HG03342 (cell line): ENCODE data around the gene POGZ.

Source experiments
- ATAC-seq: cut with Tn5 transposase; IDR thresholded peaks from one replicate; pipeline ENCODE4 v1.9.1; 2021; ENCODE audit warnings: mild to moderate bottlenecking, moderate library complexity; ENCODE audit not compliant: unreplicated experiment

Gene POGZ, protein sequence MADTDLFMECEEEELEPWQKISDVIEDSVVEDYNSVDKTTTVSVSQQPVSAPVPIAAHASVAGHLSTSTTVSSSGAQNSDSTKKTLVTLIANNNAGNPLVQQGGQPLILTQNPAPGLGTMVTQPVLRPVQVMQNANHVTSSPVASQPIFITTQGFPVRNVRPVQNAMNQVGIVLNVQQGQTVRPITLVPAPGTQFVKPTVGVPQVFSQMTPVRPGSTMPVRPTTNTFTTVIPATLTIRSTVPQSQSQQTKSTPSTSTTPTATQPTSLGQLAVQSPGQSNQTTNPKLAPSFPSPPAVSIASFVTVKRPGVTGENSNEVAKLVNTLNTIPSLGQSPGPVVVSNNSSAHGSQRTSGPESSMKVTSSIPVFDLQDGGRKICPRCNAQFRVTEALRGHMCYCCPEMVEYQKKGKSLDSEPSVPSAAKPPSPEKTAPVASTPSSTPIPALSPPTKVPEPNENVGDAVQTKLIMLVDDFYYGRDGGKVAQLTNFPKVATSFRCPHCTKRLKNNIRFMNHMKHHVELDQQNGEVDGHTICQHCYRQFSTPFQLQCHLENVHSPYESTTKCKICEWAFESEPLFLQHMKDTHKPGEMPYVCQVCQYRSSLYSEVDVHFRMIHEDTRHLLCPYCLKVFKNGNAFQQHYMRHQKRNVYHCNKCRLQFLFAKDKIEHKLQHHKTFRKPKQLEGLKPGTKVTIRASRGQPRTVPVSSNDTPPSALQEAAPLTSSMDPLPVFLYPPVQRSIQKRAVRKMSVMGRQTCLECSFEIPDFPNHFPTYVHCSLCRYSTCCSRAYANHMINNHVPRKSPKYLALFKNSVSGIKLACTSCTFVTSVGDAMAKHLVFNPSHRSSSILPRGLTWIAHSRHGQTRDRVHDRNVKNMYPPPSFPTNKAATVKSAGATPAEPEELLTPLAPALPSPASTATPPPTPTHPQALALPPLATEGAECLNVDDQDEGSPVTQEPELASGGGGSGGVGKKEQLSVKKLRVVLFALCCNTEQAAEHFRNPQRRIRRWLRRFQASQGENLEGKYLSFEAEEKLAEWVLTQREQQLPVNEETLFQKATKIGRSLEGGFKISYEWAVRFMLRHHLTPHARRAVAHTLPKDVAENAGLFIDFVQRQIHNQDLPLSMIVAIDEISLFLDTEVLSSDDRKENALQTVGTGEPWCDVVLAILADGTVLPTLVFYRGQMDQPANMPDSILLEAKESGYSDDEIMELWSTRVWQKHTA (N-terminal part only)

DNA sequence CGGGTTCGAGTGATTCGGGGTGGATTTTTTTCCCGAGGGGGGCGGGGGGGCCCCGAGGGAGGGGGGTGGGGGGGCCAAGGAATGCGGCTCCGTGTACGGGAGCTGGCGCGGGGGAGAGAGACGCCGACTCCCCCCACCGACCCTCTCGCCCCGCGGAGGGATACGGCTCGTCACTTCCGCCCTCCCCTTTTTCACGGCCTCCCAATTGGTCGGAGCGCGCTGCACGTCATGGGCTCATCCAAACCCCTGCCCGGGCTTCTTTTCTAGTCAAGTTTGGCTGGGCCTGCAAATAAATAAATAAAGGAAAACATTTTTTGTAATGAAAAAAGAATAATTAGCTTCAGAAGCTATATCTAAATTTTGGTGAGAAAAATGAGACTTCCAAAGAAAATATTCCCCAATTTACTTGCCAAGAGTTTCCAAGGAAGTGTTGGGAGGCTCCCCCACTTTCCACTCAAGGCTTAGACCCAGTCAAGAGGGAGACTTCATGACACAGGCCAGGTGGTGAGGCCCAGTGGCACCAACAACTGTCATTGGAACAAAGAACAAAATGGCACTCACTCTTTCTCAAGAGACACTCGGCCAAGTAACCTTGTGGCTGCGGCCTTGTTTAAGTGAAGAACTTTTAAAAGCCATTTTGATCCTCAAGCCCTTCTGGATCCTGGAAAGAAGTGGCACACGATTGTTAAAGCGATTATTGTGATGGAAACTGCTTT, at the start of gene POGZ:
TSS of gene POGZ (minus strand) at position 164 of the 716 bp plus-strand sequence. CDS start 17,290 bp downstream, outside the sequence.
- peak; percentile 69 for ATAC-seq

DNA sequence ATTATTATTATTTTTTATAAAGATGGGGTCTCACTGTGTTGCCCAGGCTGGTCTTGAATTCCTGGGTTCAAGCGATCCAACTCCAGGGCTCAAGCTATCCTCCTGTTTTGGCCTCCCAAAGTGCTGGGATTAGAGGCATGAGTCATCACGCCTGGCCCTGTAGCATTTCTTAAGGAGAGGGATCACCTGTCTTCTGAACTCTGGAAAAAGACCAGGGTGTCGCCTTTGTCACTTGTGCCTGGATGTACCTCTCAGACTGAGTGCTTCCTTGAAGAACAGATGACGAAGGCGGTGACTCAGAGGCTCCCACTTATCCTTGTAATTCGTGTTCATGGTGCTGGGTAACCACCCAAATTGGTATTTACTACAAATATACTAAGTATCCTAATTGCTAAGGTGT, 49.5 kb upstream of the POGZ start:
- no peak for ATAC-seq

DNA sequence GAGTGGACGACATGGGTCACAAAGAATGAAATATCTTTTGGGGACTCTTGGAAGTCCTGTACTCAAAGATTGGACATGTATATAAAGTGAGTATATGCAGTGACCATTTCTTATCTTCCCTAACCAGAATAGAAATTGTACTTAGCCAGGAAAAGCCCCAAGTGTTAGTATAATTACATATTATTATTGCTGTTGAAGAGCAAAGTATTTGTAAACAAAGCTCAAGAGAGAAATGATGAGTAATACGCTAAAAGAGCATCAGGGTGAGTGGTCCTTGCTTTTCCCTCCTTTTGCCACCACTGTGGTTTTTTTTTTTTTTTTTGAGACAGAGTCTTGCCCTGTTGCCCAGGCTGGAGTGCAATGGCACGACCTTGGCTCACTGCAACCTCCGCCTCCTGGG, 45.5 kb upstream of the POGZ start:
- ATAC-seq = no peak

DNA sequence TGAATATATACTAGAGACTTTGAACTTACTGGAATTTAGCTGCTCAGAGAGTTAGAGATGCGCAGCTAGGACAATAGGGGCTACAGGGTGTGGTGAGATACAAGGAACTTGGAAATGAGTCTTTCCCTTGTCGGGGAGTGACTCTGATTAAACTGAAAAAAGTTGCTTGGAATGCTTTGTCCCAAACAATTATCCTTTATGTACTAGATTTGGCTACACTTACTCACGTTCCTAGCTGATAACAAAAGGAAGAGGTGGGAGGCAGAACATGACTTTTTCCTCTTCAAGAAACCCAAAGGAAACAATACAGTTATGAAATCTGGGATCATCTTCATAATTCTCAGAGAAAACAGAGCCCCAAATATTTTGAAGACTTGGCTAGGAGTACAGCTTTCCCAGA, 45.0 kb upstream of the POGZ start:
- ATAC-seq = no peak

DNA sequence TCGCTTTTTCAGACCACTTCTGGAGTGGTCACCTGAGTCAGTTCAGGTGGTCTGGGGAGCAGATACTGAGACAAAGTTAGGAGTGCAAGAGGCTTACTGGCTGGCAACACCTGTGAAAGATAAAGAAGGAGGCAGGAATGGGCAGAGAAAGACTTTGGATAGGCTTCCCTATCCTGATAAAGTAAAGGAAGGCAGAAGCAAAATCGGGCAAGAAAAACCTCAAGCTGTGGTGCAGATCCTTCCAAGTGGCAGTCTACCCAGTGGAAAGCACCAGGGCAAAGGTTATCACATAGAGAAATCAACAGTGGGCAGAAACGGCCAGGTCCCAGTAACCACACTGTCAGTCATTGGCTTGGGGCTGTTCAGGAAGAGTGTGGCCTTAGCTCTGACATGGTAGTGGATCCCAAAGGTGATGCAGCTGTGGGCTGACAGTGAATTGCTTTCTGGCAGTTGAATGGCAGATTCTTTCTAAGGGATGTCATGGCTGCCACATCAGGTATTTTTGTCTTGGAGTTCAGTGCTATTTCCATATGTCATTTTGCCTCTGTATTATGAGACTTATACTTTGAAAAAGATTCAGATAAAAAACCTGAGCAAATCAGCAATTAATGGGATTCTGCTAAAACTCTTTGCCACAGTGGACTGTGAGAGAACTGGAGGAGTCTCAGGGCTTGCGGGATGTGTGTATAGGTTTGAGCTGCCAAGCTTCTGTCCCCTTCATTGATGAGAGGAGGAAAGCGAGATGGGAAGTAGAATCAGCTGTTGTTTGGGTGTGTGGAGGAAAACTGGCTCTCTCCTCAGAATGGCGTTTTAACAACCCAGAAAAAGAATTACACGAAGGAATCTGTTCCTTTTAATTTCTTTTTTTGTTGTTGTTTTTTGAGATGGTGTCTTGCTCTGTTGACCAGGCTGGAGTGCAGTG, 43.8 kb upstream of the POGZ start:
- ATAC-seq = no peak

DNA sequence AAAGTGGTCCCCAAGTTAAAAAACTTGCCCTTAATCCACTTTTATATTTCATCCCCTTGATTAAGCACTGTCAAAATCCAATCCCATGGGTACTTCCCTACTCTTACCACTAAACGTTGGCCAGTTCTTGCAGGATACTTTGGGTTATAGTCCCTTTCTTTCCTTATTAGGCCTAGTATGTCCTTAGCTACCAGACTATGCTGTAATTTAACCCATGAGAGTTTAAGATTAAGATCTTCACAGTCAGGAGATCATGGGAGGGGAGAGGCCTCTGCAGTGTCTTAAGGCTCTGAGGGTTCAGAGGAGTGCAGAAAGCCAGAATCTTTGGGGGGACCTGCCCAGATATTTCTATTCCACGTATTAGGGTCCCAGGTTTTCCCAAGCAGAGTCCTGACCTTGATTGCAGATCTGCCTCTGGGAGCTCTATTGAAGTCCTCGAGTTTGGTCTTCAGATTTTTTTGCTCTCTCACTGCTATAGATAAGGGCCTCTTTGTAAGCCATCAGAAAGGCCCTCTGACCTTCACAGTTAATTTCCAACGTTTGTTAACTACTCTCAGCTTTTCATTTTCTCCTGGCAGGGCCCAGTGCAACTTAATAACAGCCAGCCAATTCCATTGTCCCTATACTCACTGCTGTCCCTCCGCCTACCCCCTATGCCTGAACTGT, 42.9 kb upstream of the POGZ start:
- no peak for ATAC-seq

DNA sequence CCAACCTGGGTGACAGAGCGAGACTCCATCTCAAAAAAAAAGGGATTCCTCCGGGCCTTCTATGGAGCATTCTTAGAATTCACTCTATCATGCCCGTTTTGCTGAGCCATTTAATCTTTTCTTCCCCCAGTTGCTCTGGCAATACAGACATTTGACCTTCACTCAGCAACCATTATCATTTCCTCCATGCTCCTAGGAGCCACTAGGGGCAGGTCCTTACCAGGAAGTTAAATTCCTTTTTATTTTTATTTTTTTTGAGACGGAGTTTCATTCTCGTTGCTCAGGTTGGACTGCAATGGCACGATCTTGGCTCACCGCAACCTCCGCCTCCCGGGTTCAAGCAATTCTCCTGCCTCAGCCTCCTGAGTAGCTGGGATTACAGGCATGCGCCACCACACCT, 42.2 kb upstream of the POGZ start:
- ATAC-seq = no peak

DNA sequence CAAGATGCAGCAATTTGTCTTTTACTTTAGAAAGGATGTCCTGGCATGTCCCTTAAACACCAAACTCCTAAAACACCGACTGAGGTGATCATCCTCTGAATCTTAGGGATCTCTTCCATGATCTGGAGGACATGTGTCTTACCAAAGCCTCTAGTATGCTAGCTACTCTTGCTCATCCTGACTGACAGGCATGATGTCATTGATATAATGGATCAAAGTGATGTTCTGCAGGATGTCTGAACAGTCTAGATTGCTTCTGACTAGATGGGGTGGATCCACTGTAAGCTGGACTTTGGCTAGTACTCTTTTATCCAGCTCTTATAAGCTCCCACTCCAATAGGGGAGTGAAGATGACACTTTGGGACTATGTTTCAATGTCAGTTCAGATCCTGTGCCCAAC, 40.6 kb upstream of the POGZ start:
- no peak for ATAC-seq

DNA sequence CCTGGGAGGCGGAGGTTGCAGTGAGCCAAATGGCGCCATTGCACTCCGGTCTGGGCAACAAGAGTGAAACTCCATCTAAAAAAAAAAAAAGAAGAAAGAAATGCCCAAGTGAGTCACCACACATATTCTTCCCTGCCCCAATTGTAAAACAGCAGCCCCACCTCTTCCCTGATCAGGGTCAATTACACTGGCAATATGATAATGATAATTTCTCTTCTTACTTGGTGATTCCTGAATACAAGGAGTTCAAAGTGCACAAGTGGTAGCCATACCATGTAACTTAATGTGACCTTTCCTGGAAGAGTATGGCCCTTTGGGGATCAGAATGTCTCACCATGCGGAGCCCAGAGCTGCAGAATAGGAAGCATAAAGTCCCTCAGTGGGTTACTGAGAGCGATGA, 40.1 kb upstream of the POGZ start:
- ATAC-seq = no peak

DNA sequence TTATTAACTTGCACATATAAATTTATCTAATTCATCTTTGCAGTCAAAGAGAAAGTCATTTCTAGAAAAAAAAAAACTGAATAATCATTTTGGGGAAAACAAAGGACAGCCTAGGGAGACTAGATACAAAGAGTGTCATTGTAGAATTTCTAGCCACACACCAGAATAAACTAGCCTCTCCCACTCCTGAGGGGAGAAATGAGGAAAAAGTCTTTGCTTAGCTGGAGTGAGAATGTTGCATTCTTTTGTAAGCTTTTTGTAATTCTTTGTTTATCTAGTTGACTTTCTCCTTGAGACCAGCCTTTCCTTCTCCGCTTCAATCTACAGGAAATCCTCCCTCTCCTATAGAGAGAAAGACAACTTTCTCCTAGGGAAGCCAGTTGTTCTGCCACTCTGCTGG, 36.0 kb upstream of the POGZ start:
- no peak for ATAC-seq

DNA sequence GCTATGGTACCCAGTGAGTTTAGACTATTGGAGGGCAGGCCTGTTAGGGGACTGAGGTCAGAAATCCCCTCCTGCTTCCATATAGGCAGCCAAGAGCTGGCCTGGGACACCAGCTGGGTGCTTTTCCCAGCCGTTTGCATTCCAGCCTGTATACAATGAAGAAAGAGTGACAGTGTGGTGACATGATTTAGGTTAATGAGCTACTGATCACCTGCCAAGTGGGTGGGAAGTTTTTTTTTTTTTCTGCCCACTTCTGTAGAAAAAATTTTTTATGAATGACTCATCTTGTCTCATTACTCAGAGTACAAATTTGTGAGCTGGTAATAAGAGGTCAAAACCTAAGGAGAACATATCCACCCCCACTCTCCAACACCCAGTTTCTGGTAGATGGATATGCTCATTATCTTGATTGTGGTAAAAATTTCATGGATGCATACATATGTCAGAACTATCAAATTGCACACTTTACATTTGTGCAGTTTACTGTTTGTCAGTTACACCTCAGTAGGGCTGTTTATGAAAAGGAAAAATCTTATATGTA, 35.5 kb upstream of the POGZ start:
- no peak for ATAC-seq

DNA sequence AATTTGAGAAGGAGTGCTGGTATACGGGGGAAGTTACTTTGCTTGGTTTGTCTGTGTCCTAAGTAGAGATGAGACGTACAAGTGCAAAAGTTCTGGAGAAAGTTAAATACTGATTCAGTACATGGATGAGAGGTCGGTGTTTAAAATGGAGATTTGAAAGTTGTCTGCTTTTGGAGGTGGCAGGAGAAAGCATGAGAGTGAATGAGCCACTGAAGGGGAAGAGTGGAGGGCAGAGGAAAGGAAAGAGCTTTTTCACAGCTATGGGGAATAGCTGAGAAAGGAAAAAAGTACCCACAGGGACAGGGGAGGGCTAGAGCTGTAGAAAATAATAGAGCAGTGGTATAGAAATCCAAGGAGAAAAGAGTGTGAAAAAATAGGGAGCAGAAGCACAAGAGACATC, 33.7 kb upstream of the POGZ start:
- ATAC-seq = no peak

DNA sequence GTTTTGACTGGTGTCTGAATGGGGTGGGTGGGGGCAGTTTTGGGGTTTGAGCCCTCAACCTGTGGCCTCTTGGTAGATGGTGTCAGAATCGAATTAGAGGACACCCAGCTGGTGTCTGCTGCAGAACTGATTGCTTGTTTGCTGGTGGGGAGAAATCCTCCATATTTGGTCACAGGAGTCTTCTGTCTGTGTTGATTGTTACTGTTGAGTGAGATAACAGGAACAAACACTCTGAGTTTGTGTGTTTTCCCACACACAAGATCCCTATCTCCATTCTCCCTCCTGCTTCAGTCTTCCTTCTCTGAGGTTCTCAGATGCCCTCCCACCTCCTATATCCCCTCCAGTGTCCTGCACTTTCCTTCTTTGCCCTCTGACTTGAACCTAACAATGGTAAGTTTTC, 32.8 kb upstream of the POGZ start:
- ATAC-seq = no peak

DNA sequence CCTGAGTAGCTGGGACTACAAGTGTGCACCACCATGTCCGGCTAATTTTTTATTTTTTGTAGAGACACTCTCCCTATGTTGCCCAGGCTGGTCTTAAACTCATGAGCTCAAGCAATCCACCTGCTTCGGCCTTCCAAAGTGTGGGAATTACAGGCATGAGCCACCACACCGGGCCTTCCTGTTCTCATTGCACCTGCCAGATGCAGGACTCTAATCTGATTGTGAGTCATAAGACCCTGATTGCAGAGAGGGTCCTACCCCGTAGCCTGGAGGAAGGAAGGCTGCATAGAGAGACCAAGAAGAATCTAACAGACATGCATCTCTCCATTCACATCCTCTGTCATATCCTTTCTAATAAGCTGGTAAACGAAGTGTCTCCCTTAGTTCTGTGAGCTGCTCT, 32.3 kb upstream of the POGZ start:
- ATAC-seq = no peak

DNA sequence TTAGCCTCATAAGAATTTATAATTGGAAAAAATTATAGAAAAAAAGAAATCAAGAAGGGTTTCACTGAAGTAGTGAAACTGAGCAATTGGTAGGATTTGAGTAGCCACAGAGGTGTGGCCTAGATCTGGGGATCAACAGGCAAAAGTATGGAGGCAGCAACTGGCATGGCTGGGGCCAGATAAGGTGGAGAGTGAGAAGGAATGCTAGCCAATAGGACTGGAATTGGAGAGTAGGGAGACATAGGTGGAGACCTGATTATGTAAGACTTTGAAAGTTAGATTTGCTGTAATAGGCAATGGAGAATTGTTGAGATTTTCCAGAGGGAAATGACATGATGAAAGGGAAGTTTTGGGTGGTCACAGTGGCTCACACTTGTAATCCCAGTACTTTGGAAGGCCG, 27.3 kb upstream of the POGZ start:
- ATAC-seq = no peak

DNA sequence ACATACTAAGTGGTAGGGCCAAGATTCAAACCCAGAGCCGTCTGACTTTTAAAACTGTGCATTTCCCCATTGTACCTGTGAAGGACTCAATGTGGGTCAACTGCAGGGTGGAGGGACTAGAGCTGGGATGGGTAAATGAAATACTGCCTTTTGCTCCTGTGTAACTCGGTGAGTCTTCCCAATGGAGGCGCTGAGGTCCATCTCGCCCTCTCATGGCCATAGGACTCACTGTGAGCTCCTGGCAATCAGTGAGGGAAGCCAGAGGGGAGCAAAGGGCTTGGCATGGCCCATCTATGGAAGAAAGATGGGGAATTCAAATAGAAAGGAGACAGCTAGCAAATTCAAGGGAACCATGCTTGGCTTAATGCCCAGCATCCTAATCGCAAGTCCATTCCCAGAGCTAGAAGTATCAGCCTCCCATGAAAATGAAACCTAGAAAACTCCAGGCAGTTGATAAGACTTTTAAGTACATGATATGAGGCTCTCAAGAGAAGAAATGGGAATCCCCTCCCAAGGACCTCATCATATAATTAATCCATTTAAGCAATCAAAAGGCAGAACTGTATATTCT, 26.5 kb upstream of the POGZ start:
- no peak for ATAC-seq

DNA sequence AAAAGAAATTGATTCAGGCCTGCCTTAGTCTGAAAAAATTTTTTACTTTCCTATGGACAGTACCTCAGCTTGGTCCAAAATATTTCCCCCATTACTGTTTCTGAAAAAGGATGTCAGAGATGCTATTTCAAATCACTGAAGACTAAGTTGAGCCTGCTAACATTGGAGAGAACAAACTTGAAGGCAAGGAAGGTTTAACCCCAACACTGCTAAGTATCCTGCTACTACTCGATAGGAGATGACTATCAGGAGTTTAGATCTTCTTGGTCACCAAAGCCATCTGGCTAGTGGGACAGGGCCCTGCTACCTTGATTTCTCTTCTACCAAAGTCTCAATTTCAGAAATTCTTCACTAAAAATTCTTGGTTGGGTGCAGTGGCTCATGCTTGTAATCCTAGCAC, 22.7 kb upstream of the POGZ start:
- no peak for ATAC-seq

DNA sequence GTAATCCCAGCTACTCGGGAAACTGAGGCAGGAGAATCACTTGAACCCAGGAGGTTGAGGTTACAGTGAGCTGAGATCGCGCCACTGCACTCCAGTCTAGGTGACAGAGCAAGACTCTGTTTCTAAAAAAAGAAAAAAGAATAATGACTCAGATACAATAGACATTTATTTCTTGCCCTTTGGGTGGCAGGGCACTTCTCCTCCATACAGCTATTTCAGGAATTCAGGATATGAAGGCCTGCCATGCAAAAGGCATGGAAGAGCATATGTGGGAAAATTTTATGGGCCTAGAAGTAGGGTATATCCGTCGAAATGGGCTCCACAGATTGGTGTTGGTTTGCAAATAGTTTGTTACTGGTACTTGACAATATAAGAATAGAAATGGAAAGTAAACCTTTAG, 20.2 kb upstream of the POGZ start:
- ATAC-seq = no peak

DNA sequence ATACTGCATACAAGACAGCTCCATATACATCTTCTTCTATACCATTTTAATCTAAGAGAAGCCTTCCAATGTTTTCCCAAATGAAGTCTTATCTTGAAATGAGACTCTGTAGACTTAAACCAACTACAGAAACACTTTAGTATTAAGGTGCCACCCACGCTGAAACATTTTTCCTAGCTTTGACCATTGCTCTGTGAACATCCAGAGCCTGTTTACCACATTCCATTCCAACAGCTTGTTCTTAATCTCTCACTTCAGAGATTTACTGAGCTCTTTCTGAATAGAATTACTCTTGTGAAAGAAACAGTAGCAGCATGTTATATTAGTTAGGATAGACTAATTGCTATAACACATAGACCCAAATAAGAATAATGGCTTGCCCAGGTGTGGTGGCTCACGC, 19.6 kb upstream of the POGZ start:
- ATAC-seq = no peak
